Neural cell (in vitro differentiated cells): ENCODE results near the gene SLC26A11.

ENCODE experiments used
- EP300 ChIP-seq: fragments of 450-650 bp; conservative IDR thresholded peaks from 2 replicates; pipeline ENCODE4 v1.6.1; 2014; ENCODE audit warnings: antibody characterized with exemption, mild to moderate bottlenecking, moderate library complexity; ENCODE audit not compliant: poor library complexity, severe bottlenecking
- EZH2 ChIP-seq: fragments of 200-600, 300-800 bp; shearing (Covaris generic), sonication (generic); IDR thresholded peaks from 2 replicates; pipeline ENCODE4 v1.6.1; 2014; ENCODE audit warnings: antibody characterized with exemption, low read length, borderline replicate concordance, mild to moderate bottlenecking; ENCODE audit not compliant: insufficient read depth, poor library complexity, severe bottlenecking
- MXI1 ChIP-seq: fragments of 450-650 bp; conservative IDR thresholded peaks from 2 replicates; pipeline ENCODE4 v1.6.1; 2014; ENCODE audit warnings: antibody characterized with exemption, mild to moderate bottlenecking; ENCODE audit not compliant: poor library complexity, severe bottlenecking
- POLR2AphosphoS5 ChIP-seq: IDR thresholded peaks from 2 replicates; pipeline ENCODE4 v1.6.1; 2012
- RAD21 ChIP-seq: fragments of 450-650 bp; conservative IDR thresholded peaks from 2 replicates; pipeline ENCODE4 v1.6.1; 2014; ENCODE audit warnings: antibody characterized with exemption, mild to moderate bottlenecking, moderate library complexity
- SMC3 ChIP-seq: fragments of 450-650 bp; conservative IDR thresholded peaks from 2 replicates; pipeline ENCODE4 v1.6.1; 2014; ENCODE audit warnings: antibody characterized with exemption, mild to moderate bottlenecking, moderate library complexity; ENCODE audit not compliant: poor library complexity
- TAF1 ChIP-seq: IDR thresholded peaks from 2 replicates; pipeline ENCODE4 v1.6.1; 2012; ENCODE audit warnings: low read depth
- TF ChIP-seq, protein P1 (sequence below): fragments of 450-650 bp; IDR thresholded peaks from 2 replicates; pipeline ENCODE4 v1.5.1; 2014; ENCODE audit warnings: antibody characterized with exemption, mild to moderate bottlenecking, moderate library complexity; ENCODE audit not compliant: poor library complexity, severe bottlenecking
- TF ChIP-seq, protein P2 (sequence below): IDR thresholded peaks from 2 replicates; pipeline ENCODE4 v1.6.1; 2012; ENCODE audit warnings: borderline replicate concordance

DNA sequence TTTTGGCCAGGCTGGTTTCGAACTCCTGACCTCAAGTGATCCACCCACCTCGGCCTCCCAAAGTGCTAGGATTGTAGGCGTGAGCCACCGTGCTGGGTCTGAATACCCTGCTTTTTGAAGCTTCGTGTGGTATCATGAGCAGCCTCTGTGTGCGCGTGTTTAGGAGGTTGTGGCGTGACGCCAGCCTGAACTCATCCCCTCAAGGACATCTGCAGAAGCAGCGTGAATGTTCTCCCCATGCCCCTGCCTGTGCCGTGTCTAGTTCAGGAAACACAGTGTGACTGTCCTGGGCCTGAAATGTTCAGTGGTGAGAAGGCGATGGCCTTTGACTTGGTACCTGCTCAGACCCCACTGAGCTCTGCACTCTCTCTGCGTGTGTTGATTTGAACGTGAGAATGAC is 76.0 kb downstream of the SLC26A11 start:
- TF ChIP-seq TAF1 (no peak), MXI1 (no peak), EP300 (no peak), SMC3 (no peak), EZH2 (no peak), POLR2AphosphoS5 (no peak), RAD21 (no peak)
- TF ChIP-seq, protein P1, sequence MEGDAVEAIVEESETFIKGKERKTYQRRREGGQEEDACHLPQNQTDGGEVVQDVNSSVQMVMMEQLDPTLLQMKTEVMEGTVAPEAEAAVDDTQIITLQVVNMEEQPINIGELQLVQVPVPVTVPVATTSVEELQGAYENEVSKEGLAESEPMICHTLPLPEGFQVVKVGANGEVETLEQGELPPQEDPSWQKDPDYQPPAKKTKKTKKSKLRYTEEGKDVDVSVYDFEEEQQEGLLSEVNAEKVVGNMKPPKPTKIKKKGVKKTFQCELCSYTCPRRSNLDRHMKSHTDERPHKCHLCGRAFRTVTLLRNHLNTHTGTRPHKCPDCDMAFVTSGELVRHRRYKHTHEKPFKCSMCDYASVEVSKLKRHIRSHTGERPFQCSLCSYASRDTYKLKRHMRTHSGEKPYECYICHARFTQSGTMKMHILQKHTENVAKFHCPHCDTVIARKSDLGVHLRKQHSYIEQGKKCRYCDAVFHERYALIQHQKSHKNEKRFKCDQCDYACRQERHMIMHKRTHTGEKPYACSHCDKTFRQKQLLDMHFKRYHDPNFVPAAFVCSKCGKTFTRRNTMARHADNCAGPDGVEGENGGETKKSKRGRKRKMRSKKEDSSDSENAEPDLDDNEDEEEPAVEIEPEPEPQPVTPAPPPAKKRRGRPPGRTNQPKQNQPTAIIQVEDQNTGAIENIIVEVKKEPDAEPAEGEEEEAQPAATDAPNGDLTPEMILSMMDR: no peak
- TF ChIP-seq, protein P2, sequence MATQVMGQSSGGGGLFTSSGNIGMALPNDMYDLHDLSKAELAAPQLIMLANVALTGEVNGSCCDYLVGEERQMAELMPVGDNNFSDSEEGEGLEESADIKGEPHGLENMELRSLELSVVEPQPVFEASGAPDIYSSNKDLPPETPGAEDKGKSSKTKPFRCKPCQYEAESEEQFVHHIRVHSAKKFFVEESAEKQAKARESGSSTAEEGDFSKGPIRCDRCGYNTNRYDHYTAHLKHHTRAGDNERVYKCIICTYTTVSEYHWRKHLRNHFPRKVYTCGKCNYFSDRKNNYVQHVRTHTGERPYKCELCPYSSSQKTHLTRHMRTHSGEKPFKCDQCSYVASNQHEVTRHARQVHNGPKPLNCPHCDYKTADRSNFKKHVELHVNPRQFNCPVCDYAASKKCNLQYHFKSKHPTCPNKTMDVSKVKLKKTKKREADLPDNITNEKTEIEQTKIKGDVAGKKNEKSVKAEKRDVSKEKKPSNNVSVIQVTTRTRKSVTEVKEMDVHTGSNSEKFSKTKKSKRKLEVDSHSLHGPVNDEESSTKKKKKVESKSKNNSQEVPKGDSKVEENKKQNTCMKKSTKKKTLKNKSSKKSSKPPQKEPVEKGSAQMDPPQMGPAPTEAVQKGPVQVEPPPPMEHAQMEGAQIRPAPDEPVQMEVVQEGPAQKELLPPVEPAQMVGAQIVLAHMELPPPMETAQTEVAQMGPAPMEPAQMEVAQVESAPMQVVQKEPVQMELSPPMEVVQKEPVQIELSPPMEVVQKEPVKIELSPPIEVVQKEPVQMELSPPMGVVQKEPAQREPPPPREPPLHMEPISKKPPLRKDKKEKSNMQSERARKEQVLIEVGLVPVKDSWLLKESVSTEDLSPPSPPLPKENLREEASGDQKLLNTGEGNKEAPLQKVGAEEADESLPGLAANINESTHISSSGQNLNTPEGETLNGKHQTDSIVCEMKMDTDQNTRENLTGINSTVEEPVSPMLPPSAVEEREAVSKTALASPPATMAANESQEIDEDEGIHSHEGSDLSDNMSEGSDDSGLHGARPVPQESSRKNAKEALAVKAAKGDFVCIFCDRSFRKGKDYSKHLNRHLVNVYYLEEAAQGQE: no peak
